HG02623 (cell line): Measurements from ENCODE around the gene NAP1L4.

ENCODE experiments used
- ATAC-seq: cut with Tn5 transposase; IDR thresholded peaks from one replicate; pipeline ENCODE4 v1.9.1; 2021; ENCODE audit warnings: moderate library complexity; ENCODE audit not compliant: unreplicated experiment

The NAP1L4 gene

GRCh38 chr11:3011891-3012885 lies 20.1 kb upstream of the NAP1L4 start:
- ATAC-seq: no peak

DNA sequence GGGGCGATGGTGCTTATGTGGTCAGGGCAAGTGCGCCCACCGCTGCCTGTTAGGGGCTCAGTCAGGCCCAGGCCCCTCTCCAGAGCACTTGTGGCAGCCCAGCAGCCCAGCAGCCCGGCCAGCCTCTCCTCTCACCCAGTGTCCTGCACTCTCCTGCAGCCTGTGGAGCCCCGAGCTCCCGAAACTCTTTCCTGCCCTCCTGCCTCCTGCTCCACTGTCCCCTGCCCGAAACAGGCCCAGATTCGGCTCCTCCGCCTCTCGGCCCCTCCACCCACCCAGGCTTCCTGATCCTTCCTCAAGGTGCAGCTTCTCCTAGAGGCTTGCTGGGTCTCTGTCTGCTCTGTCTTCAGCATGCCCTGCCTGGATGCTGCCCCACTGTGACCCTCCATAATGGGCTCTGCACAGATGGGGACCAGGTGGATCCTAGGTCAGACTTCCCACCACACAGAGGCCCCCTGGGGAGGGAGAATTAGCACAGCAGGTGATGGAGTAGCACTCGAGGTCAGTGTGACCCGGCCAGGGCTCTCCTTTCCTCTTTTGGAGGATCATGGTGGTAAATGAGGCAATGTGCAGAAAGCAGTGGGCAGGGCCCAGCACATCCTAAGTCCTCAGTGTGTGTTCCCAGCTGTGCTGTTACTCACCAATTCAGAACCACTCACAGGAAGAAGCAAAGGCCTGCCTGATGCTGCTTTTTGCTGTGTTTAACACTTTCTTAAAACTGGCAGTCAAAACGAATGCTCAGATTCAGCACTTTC lies 18.6 kb upstream of the NAP1L4 start:
- ATAC-seq: no peak

DNA sequence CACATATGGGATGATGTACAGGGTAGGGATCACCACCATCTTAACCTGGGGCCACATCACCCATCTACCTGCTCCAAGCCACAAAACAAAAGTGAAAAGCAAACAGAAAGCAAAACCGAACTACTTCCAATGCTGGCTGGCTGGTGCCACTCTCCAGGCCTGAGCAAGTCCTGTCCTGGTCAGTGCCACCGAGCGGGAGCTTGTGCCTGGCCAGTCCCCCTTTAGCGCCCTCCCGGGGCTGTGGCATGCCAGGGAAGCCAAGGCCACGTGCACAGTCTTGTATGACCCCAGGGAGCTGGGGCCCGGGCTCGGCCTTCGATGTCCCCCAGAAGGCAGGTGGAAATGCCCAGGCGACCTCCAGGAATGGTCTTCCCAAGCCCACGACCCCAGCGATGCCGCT lies 17.9 kb upstream of the NAP1L4 start:
- no peak for ATAC-seq

- ATAC-seq: no peak
These were observed 17.4 kb upstream of the NAP1L4 start for GRCh38 chr11:3009481-3009880.

- no peak for ATAC-seq
These were observed 16.7 kb upstream of the NAP1L4 start for GRCh38 chr11:3008746-3009336.

GRCh38 chr11:3007404-3008010 lies 15.4 kb upstream of the NAP1L4 start:
- ATAC-seq: no peak

DNA sequence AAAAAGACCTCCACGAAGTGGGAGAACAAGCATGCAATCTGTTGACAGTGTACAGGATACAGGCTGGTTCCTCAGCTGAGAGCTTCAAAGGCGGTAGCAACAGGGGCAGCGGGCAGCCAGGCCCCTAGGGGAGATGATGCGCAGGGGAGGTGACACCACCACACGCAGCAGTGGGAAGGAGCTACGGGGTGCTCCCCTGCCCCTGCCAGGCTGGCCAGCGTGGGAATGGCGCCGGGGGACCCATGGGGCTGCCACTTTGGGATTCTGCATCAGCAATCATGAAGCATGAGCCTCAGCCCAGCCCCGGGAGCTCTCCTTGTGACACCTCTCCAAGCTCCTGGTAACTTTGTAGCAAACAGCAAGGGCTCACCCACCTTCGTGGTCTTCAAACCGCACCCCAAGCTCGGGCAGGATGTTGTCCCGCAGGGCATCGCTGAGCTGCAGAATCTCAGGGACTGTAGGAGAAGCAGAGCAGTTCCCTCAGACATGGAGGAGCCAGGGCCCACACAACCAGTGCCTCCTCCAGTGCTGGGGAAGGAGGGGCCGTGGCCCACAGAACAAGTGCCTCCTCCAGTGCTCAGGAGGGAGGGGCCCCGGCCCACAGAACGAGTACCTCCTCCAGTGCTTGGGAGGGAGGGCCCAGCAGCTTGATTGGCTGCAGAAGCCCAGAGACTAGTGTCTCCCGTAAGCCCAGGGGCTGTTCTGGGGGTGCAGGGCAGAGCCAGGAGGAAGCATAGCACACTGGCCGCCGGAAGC lies 14.6 kb upstream of the NAP1L4 start:
- no peak for ATAC-seq

DNA sequence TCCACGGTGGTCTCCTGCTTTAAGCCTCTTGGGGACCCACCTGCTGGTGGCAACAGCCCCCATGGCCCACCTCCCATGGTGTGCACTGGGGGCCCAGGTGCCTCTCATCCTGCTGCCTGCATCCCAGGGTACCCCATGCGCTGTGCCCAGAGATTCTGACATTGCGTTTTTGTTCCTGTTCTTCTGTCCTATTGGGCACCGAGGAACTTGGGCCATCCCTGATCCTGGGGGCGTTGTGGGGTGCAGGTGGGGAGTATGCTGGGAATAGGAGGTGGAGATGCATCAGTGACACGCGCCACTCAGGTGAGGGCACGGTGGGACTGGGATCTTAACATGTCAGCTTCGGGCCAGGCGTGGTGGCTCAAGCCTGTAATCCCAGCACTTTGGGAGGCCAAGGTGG lies 12.4 kb upstream of the NAP1L4 start:
- ATAC-seq: no peak

GRCh38 chr11:3003396-3004231 lies 11.5 kb upstream of the NAP1L4 start:
- ATAC-seq: no peak

DNA sequence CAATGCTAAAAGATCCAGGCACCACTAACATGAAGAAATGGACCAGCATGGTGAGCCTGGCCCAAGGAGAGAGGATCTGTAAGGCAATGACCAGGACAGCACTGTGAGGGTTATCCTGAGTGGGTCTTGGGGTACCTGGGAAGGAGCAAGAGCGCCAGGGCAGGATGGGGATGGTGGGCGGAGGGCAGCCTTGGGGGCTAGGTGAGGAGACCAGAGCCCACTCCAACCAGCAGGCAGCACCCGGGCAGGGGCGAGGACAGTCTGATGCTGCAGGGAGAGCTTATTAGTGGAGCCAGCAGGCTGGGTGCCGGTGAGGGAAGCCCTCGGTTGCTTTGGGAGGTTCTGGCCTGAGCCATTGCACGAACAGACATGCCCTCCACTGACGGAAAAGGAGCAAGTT lies 10.7 kb upstream of the NAP1L4 start:
- ATAC-seq: no peak

DNA sequence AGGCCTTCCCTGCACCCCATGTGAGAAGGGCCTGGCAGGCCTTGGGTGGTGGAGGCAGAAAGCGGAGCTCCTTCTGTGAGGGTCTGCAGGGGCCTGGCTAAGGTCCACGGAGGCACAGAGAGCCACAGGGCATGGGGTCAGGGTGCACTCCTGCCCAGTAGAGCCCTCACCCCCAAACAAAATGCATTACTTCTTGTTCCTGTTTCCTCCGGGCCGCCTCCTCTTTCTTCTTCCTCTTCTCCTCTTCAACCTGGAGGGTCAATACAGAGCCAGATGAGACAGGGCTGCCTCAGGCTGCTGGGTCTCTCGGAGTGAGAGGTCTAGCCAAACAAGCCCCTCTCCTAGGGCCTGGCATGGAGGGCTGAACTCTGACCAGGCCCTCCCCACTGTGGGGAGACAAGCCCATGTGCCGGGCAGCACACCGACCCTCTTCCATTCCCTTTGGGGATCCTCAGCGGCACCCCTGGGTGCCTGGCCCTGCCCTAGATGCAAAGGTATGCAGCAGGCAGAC lies 10.3 kb upstream of the NAP1L4 start:
- ATAC-seq: no peak

DNA sequence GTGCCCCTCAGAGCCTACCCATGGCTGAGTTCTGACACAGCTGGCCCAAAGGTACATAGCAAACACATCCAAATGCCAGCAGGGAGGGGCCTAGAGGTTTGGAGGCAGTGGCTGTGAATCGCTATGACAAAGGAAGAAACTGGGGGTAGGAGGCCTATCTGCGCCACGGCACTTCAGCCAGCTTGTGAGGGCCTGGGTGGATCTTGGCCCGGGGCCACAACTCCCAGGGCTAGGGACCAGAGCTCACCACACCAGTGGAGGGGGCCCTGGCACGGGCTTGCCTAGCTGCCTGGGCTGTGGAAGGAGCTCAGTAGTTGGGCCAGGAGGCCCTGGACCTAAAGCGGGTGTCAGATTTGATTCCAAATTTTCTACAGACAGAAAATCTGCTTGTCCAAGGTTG lies 9.4 kb upstream of the NAP1L4 start:
- ATAC-seq: no peak

DNA sequence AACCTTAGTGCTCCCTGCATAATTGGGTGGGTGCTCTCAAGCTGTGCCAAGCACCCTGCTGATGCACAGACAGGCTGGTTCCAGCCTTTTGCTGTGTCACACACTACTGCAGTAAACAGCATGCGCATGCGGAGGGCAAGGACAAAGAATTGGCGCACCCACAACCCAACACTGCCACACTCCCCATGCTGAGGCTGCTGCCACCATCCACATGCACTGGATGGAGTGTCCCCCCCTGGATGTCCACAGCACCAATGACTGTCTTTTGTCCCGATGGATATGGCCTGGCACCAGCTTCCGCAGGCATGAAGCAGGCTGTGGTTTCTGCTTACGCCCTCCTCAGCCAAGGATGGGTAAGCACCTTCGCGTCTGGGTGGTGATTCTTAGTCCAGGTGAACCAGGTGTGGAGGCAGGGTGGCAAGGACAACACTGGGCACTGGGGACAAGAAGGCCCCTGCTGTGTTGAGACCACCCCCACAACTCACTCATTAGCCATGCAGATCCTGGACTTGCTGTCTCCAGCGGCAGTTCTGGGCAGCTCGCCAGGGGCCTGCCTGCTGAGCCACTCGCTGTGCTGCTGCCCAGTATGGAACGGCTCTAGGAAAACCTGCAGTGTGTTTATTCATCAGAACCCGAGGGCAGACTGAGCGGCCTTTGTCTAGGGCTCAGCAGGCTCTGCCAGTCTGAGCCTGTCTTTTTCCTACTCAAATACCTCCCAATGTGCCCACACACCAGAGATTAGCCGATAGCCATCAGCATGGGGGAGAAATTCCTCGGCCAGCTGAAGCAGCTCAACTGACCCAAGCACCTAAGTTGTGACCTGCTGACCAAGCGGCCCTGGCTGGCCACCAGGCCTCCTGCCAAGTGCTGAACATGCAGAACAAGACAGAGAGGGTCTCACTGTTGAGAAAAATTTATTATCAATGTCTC lies 8.2 kb upstream of the NAP1L4 start:
- ATAC-seq: no peak

DNA sequence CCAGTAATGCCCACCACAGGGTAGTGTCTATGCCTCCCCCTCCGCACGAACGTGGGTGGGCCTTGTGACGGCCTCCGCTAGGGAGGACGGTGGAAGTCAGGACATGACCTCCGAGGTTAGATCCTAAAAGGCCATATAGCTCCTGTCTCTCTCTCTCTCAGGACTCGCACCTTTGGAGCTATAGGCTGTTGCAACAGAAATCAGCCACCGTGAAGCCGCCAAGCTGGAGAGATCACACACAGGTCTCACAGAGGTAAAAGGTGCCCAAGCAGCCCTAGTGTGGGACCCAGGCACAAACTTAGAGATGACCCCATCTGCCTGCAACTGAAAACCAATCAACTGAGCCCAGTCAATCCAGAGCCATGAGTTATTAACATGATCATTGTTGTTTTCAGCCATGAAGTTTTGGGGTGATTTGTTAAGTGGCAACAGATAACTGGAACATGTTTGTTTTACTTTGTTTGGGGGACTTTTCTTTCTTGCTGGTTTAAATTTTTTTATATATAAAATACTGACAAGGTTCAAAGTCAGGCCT lies 7.4 kb upstream of the NAP1L4 start:
- no peak for ATAC-seq

GRCh38 chr11:2998073-2998850 lies 6.1 kb upstream of the NAP1L4 start:
- no peak for ATAC-seq

- no peak for ATAC-seq
These were observed 5.3 kb upstream of the NAP1L4 start for GRCh38 chr11:2997406-2997805.

DNA sequence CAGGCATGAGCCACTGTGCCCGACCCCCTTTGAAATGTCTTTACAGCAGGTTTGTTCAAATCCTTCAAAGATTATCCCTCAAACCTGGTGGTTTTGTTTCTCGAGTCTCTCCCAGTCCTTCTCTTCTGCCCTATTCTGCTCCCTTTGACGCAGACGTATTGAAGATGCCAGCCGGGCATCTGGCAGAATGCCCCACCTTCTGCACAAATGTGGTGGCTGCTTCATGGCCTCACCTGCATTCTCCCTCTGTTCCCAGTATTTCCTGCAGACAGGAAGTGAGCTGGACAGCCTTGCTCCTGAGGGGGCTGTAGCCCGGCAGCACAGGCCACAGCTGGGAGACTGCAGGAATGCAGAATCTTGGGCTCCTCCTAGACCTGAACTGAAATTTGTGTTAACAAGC lies 4.8 kb upstream of the NAP1L4 start:
- no peak for ATAC-seq
